GM21528 (cell line): Measurements from ENCODE around the gene NPR2.

ENCODE experiments used
- ATAC-seq: cut with Tn5 transposase; IDR thresholded peaks from one replicate; pipeline ENCODE4 v1.9.1; 2021; ENCODE audit warnings: mild to moderate bottlenecking, moderate library complexity; ENCODE audit not compliant: unreplicated experiment, low FRiP score

NPR2 gene

DNA sequence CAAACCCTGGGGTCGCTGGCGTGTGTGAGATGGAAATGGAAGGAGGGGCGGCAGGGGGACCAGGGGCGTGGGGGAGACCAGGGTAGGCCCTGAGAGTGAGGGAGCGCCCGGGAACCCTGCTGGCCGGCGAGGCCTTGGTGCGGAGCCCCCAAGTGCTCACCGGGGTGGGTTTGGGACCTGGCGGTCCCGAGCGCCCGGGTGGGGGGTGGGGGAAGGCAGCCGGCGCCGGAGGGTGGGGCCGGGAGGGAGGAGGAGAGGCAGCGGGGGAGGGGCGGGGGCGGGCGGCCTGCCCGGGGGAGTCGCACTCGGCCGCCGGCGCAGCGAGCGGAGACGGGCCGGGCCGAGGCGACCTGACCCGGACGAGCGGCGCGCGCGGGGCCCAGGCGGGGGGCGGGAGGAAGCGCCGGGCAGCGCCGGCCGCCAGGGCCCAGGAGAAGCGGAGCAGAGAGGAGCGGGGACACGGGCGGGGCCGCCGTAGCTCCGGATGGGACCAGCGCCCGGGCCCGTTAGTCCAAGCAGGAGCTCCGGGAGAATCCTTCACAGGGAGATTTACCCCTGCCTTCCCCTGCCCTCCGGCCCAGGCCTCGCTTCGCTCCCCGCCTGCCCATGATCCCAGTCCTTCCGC, at the start of gene NPR2:
Gene NPR2, plus strand, starts transcription at position 295 of the 625 bp plus-strand sequence. CDS start 818 bp downstream, outside the sequence.
- no peak for ATAC-seq

DNA sequence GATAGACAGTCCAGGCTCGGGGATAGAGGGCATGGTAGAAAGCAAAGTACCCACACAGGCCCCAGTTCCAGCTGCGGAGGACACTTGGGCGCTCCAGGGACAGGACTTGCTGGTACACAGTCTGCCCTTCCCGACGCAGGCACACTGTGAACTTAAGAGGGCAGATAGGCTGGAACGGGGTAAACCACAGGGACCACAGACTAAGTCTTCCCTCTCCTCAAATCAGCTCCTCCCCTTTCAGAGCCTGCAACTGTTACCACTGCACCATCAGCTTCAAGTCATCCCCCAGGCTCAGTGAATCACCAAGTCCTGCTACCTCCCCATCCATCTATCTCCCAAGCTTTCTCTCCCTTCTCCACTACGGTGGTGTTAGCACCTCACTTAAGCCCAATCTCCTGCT, 49.7 kb upstream of the NPR2 start:
- no peak for ATAC-seq

DNA sequence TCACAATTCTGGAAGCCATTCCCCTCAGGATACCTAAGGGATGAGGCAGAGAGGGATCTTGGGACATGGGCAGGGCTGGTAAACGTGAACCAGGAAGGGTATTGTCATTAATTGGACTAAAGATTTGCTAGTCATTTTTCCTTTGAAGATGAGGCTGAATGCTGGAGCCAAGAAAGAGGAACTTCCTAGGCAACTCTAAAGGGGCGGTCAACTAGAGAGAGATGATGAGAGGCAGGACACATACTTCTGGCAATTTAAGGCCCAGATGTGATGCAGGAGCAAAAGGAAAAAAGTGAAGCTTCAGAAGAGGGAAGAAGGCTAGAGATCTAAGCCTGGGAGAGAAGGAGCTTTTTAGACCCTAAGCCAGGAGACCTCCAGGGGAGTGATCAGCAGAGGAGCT, 47.9 kb upstream of the NPR2 start:
- no peak for ATAC-seq

DNA sequence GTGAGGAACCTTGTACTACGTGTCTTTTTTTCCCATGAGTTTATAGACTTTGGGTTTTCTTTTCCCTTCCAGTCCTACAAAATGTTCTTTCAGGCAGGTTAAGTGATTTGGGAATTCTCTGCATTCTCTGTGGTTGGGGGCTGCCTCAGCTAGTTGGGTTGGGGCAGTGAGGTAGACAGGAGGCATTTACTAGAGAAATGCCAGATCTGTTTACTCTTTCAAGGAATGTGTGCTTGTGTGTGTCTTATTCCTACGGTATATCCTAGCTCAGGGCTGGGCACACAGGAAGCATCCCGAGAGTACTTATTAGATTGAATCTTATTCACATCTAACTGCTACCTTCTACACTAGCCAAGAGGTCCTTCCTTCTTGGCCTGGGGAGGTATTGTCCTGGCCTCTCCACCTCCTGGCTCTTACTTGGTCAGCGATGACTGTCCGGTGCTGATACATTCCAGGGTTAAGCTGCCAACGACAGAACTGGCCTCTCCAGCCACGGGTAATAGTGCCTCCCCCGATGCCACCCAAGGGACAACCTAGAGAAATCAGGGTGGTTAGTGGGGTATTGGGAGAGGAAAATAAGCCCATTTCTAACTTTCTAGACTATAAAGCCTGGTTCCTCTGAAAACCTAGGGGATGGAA, 47.4 kb upstream of the NPR2 start:
- ATAC-seq = no peak

DNA sequence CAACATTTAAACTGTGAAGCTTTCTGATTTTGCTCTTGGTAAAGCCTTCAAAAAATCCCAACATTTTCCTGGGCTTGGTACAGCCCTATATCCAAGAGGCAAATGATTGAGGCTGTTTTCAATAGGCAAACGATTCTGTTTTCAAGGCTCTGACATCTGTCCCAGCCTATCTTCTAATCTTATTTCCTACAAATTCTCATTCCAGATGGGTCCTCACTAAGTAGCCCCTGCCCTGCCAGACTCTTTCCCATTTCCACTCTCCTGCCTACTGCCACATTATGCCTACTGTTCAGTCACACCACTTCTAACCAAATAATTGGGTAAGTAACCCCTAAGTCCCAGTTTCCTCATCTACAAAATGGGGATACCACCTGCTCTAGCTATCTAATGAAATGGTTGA, 45.8 kb upstream of the NPR2 start:
- ATAC-seq = no peak

DNA sequence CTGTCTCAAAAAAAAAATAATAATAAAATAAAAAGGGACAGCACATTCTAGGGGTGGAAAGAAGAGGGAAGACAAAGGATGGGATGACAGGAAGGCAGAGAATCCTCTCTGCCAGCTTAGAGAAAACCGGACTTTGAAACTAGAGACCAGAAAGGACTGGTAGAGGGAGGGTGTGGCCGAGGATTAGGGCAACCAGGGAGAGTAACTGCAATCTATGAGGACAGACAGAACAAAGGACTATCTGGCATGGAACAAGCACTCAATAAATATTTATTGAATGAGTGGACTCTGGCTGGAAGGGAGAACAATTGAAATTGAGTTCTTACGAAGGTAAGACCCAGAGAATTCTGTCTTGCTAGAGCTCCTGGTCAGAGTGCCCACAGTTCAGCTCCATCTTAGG, 44.8 kb upstream of the NPR2 start:
- ATAC-seq = no peak

DNA sequence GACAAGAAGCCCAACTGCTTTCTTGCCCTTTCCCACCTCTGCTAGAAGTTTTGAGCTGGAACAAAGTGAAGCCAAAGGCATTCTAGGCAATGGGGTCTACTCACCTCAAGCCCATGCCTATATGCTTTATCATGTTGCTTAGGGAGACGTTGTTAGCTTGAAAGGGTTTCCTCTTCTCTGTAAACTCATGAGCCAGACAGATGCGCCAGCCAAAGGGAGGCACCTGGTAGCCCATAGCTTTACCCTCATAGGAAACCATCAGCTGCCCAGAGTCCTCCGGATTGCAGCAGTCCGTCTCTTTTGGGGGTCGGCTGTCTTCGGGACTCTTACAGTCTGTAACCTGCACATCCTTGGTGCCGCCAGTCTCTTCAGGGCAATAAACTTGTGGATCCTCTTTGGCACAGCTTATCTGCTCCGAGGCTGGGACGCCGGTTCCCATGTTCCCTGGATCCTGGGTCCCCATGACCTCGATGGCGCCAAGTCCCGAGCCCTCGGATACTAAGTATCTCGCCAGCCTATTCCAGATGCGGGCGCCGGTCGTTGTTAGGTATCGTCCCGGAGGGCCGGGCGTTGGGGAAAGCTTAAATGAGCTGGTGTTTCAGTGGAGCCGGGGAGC, 43.0 kb upstream of the NPR2 start:
- ATAC-seq = no peak

DNA sequence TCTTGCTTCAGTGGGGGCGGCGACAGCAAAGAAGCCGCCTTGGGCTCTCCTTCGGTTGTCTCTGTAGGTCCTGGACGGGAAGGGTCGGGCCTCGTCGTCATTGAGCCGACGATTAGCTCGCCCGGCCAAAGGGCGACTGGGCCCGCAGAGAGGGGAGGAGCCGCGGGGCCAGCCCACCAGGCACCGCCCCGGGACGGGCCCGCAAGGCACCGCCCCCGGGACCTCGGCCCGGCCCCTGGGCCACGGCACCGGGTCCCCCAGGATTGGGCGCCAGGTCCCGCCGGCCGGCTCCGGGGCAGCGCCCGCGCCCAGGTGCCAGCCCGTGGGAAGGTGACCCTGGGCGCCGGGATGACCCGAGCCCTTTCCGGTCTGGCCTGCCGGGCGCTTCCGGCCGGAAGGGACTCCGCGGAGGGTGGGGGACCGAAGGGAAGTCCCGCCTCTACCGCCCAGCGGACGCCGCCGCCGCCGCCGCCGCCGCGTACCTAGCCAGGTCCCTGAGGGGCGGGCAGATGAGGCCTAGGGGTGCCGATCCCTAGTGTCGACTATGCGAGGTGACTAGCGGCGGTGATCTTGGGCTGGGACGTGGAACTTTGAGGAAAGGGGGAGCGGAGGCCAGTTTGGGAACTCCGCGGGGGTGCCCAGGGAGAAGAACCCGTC, 42.4 kb upstream of the NPR2 start, which contains the start of the genes GBA2 and RGP1:
Gene GBA2, minus strand, starts transcription at position 371 of the 657 bp plus-strand sequence. CDS start 524 bp downstream, outside the sequence.
Gene RGP1, plus strand, starts transcription at position 430 of the 657 bp plus-strand sequence. CDS start 469 bp downstream, outside the sequence.
- peak; percentile 77 for ATAC-seq

DNA sequence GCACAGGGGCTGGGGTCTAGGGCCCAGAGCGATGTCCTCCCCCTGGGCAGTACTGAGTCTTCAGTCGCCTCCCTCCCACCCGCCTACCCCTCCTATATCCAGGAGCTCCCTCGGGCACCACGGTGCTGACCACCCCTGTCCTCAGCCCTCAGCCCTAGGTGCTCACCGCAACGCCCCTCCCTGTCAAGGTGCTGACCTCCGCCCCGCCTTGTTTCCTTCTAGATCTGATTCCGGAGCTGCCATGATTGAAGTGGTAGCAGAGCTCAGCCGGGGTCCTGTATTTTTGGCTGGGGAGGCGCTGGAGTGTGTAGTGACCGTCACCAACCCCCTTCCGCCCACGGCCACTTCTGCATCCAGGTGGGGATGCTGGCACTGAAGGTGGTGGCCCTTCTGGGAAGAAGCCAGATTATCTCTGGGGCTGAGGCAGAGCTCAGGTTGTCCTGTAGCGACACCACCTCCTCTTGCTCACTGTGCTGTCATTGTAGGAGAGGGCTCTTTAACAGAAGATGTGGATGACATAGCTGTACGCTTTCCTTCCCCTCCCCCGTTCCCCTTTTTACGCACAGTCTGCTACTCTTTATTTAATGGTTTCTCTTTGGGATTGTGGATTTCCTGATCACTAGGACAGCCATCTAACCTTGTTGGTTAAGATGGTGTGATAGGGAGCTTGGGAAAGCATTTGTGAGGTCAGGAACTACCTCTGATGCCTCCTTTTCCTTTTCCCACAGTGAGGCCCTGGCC, 41.7 kb upstream of the NPR2 start:
- ATAC-seq = peak; percentile 33

DNA sequence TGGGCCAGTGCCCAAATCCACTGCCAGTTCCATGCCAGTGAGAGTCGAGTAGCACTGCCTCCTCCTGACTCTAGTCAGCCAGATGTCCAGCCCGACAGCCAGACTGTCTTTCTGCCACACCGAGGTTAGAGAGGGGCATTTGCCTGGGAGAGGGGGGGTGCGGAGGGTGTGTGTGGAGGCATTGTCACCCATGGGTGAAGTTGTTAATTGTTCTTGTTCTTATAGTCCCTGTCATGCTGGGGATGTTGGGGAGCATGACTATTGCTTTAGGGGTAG, 41.2 kb upstream of the NPR2 start:
- no peak for ATAC-seq

DNA sequence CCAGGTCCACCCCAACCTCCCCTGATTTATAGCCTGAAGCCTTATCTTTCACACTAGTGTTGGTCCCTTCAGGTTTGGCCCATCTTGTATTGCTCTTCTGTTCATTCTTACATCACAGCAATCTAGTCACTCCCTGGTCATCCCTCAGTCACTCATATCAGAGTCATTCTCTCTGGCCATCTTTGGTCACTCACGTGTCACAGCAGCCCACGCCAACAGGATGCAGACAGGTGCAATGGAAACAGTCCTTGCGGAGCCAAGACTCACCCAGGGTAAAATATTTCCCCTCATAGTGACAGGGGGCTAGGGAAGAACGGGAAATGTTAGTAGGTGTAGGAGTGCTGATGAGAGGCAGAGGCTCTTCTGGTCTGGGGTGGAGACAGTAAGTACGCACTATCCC, 37.9 kb upstream of the NPR2 start:
- ATAC-seq = no peak

DNA sequence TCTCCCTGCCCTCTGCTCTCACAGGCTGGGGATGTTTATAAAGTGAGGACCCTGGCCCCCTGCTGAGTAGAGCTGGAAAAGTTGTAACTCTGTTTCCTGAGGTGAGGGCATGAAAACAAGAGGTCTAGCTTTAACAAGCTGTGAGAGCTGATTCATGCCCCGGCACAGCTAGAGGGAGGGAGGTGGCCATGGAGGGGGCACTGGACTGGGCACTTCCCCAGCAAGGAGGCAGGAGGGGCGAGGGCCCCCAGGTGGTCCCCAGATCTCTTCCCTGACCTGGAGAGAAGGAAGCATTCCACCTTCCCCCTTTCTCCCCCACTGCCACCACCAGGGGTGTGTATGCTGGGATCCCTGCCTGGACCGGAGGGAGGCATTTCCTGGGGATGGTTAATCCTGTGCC, 37.1 kb upstream of the NPR2 start, which contains the start of gene MSMP:
Gene MSMP, minus strand, starts transcription at position 13 of the 400 bp plus-strand sequence. CDS start 147 bp downstream, outside the sequence.
- ATAC-seq = no peak

DNA sequence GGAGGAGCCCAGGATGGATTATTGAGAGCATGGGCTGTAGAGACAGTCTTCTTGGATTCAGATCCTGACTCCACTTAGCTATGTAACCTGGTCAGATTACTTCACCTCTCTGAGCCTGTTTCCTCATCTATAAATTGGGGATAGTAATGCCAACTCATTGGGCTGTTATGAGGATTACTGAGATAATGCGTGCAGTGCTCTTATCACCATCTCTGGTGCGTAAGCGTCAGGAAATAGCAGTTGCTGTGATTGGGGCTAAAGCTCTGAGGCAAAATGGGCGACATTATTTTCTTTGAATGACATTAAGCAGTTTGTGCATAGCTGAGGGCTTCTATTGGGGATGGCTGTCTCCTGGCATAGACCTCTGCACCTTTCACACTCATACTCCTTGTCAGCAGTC, 36.3 kb upstream of the NPR2 start:
- no peak for ATAC-seq

DNA sequence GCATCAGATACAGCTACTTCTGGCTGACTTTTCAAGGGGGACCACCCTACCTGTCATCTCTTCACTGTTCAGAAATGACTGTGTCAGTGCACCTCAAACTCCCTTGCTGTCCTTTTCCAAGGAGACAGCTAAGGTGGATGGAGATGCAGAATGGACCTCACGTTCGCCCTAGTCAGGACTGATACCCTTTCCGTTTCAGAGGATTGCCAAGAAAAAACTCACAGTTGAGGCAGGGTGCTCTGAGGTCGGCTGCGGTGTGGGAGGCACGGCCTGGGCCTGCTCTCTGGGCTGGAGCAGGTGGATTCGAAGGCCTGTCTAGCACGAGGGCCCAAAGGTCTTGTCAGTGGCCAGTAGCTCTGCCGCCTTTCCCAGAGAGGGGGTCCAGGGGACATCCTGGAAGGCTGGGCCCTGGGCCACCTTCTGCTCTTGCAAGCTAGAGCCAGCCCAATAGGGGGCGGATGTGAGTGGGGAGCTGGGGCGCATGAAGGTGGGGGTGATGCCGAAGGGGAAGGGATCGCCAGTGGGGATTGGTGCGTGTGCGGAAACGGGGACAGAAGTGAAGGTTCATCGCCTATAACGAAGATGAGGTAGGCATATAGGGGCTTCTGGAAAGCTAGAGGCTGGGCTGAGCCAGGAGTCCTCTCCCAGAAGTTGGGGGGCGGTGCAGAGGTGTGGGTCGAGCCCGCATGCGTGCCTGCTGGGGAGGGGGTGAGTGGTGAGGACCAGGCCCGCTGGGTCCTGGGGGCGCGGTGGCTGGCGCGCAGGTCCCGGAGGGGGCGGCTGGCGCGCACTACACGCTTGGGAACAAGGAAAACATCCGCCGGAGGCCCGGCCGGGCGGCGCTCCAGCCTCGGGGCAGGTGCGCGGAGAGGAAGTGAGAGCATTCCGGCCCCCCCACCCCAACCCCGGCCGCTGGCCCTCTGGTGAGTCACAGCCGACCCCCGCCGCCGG, 34.8 kb upstream of the NPR2 start:
- ATAC-seq = peak; percentile 64

DNA sequence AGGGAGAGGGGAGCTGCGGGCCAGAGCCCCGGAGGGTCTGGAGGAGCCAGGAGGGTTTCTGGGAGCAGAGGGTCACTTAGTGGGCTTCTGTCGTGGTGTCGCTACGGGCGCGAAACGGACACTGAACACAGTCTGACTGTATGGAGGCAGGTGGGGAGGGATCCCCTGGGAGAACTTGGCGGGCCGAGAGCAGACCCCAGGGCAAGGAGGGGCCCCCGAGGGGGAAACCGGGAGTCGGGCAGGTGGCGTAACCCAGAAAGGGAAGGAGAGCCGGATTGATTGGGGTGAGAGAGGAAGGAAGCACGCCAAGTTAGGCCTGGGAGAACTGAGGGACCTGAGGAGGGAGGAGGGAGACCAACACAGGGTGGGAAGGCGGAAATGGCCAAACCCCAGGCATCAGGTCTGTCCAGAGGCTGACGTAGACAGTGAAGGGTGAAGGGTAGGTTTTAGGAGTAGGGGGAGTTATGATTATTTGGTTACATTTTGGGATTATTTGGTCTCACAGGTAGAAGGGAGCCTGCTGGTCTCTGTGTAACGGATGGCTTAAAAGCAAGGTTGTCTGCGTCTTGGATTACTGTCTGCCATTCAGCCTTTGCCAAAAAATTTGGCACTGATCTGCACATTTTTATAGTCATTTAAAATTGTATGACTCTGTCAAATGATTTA, 34.0 kb upstream of the NPR2 start:
- peak; percentile 40 for ATAC-seq

DNA sequence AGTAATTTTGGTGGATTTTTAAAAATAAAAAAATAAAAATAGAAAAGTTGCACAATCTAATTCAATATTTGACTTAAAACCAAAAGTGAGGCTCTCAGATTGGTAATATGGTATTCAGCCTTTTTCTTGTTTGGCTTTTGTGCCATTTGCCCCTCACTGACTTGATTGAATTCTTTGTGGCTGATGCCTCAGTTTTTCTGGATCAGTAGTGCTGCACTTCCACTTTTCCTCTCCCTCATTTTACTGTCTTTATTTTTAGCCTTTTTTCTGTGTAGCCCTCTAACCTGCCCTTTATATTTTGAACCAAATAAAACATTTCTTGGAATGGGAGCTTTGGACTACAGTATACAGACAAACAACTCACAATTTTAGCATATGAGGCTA, 33.5 kb upstream of the NPR2 start:
- no peak for ATAC-seq

DNA sequence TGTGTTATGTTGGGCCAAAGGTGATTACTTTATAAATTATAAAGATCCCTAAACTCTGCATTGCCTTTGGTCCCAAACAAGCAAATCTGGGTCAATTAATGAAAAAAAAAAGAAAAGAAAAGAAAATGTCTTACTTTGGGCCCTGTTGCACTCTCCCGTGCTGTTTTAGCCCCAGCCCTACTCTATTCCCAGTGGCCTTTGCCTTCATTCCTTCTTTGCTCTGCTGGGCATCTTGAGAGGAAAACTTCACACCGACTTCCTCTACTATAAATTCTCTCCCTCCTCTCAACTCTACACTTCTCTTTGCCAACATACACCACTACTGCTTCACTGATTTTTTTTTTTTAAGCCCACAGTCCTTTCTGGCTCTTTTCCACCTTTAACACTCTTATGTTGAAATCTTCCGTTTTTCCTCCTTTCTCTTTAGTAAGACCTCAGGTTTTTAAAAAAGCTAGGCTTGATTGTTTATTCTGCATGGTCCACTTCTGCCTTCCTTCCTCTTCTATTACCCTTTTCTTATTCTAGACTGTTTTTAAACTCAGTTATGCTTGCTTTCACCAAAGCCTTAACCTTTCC, 32.8 kb upstream of the NPR2 start:
- ATAC-seq = no peak

DNA sequence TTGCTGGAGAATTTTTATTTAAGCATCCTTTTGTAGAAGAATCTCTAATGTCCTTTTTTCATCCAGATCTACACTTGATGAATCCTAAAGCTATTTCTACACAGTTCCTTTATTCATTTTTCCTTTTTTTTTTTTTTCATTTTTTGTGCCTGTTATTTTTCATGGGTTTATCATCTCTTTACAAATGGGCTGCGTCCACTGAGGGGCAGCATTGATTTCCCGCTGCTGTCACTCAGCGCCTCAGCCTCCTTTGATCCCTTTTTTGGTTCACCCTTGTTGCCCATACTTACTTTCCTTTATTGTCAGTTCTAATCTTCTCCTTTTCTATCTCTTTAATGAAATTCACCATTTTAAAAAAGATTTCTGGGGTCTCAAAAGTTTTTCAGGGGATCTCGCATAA, 31.6 kb upstream of the NPR2 start:
- ATAC-seq = no peak

DNA sequence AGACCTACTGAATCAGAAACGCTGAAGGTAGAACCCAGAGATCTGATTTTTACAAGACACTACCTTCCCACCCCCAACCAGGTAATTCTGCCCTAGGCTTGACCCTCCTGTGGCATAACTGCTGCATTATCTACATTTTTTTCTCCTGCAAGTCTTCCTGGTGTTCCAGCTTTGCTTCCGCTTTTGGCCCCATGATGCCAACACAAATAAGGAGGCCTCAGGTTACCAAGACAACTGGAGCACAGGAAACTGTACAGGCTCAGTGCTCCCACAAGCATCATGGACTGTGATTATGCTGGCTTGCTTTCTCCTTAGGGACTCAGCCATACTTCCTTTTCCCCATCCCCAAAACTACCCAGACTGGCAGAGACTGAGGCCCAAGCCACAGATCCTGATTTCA, 30.7 kb upstream of the NPR2 start:
- ATAC-seq = no peak
